Subcutaneous adipose tissue (tissue), 4 donors: Measurements from ENCODE around the gene DCXR. TPM values are rescaled to one million over a fixed set of nuclear protein-coding genes. Genes with fewer than 3 reads are reported as not detected.

Experiments
- CTCF ChIP-seq: fragments of 450-650 bp; IDR thresholded peaks from one replicate; pipeline ENCODE4 v1.5.1; 2016; ENCODE audit warnings: low read depth, mild to moderate bottlenecking, control low read depth, antibody characterized with exemption, moderate library complexity
- total RNA-seq, 4 donors: library from RNA; depleted of rRNA; stranded (reverse); fragments of >200 nt; gene quantifications; one replicate each; pipeline ENCODE4 v1.1.0, GENCODE V29; 2016

The DCXR gene
- total RNA-seq, 4 donors from 2014 or later, result 157 to 383 (median 255) TPM

GRCh38 chr17:82003411-82004381 lies 33.8 kb downstream of the DCXR start:
- TF ChIP-seq CTCF, result no peak

GRCh38 chr17:82001571-82002056 lies 35.9 kb downstream of the DCXR start:
- TF ChIP-seq CTCF, result no peak

- TF ChIP-seq CTCF, result no peak
Observed at GRCh38 chr17:82000803-82001570, 36.5 kb downstream of the DCXR start.

GRCh38 chr17:81999976-82000802 lies 37.3 kb downstream of the DCXR start:
- no peak for TF ChIP-seq CTCF

- no peak for TF ChIP-seq CTCF
Observed at GRCh38 chr17:81999587-81999975, 37.9 kb downstream of the DCXR start.

- no peak for TF ChIP-seq CTCF
Observed at GRCh38 chr17:81998691-81999438, 38.6 kb downstream of the DCXR start.
